ENCODE measurements around the gene XCL1.
A peak's percentile ranks its signal among the peaks of the same experiment; 100 is the strongest.

The XCL1 gene

DNA sequence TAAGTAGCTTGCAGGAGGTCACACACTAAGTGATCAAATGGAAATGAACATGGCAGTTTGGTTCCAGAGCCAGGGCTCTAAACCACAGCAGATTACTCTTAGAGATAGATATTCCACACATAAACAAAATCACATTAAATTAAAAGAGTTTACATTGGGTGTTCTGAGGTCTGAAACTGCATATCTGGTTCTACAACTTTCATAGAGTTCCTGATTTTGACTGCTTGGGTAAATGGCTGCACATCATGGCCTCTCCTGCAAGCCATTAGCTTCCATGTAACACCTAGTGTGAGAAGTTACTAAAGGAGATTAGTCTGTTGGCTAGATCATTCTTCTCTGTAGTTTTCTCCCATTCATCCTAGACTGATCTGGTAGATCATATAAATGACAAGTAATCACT lies 19.8 kb upstream of the XCL1 start:
- POLR2A ChIA-PET = no interaction called here
- TF ChIP-seq SP1 (IDR thresholded peaks at IDR 0.05) (no peak), L3MBTL2 (conservative IDR thresholded peaks at IDR 0.05) (no peak), SUZ12 (IDR thresholded peaks at IDR 0.05) (no peak), ARNT (IDR thresholded peaks at IDR 0.05) (no peak), FOXM1 (IDR thresholded peaks at IDR 0.05; ENCODE audit: borderline replicate concordance) (no peak)
- TF ChIP-seq, protein P1, sequence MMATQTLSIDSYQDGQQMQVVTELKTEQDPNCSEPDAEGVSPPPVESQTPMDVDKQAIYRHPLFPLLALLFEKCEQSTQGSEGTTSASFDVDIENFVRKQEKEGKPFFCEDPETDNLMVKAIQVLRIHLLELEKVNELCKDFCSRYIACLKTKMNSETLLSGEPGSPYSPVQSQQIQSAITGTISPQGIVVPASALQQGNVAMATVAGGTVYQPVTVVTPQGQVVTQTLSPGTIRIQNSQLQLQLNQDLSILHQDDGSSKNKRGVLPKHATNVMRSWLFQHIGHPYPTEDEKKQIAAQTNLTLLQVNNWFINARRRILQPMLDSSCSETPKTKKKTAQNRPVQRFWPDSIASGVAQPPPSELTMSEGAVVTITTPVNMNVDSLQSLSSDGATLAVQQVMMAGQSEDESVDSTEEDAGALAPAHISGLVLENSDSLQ (IDR thresholded peaks at IDR 0.05) = no peak
- no peak for DNase-seq (ENCODE audit: extremely low spot score)
- CTCF ChIA-PET = no interaction called here

DNA sequence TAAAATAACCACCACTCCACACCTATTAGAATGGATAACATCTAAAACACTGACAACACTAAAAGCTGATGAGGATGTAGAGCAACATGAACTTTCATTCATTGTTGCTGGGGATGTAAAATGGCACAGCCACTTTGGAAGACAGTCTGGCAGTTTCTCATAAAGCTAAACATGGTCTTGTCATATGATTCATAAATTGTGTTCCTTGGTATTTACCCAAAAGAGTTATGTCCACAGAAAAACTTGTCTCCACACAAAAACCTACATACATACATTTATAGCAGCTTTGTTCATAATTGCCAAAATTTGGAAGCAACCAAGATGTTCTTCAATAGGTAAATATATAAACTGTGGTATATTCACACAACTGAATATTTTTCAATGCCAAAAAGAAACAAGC lies 16.0 kb upstream of the XCL1 start:
- ChIA-PET POLR2A (no interaction called here), CTCF (interaction anchor here (0.7 kb wide), 1 partner anchor 120 kb away, joined by 4 read pairs; no protein-coding TSS in a partner anchor)
- TF ChIP-seq ZNF384 (IDR thresholded peaks at IDR 0.05) (no peak), SUZ12 (IDR thresholded peaks at IDR 0.05) (no peak), L3MBTL2 (conservative IDR thresholded peaks at IDR 0.05) (no peak), CTBP1 (IDR thresholded peaks at IDR 0.05; ENCODE audit: borderline replicate concordance) (no peak), FOXM1 (IDR thresholded peaks at IDR 0.05; ENCODE audit: borderline replicate concordance) (no peak), SP1 (IDR thresholded peaks at IDR 0.05) (no peak), HDGF (IDR thresholded peaks at IDR 0.05; ENCODE audit: borderline replicate concordance) (no peak), FOXA1 (IDR thresholded peaks at IDR 0.05) (no peak), NFRKB (IDR thresholded peaks at IDR 0.05) (no peak), ARNT (IDR thresholded peaks at IDR 0.05) (no peak), LEF1 (IDR thresholded peaks at IDR 0.05; ENCODE audit: borderline replicate concordance) (no peak), ELF4 (IDR thresholded peaks at IDR 0.05) (no peak), TARDBP (IDR thresholded peaks at IDR 0.05) (no peak), BHLHE40 (IDR thresholded peaks at IDR 0.05; ENCODE audit: borderline replicate concordance) (no peak)
- TF ChIP-seq, protein P1 (IDR thresholded peaks at IDR 0.05) = no peak
- no peak for DNase-seq (ENCODE audit: extremely low spot score)

DNA sequence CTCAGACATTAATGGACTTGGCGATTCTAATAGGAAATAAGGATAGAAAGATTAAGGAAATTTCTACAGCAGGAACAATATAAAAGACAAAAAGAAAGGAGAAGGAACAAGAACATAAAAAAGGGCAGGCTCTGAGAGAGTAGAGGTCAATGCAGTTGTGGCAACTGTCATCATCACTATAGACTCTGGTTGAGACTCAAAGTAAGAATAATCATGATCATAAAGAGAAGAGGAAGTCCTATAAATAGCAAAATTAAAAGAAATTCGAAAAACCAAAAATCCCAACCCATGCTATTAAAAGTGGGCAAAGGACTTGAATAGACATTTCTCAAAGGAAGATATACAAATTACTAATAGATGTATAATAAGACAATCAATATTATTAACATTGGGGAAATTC lies 14.4 kb upstream of the XCL1 start:
- ChIA-PET POLR2A (no interaction called here), CTCF (no interaction called here)
- TF ChIP-seq CTBP1 (IDR thresholded peaks at IDR 0.05; ENCODE audit: borderline replicate concordance) (no peak), L3MBTL2 (conservative IDR thresholded peaks at IDR 0.05) (no peak), LEF1 (IDR thresholded peaks at IDR 0.05; ENCODE audit: borderline replicate concordance) (no peak), ZNF384 (IDR thresholded peaks at IDR 0.05) (no peak), HDGF (IDR thresholded peaks at IDR 0.05; ENCODE audit: borderline replicate concordance) (no peak), FOXA1 (IDR thresholded peaks at IDR 0.05) (no peak), SP1 (IDR thresholded peaks at IDR 0.05) (no peak), NFRKB (IDR thresholded peaks at IDR 0.05) (no peak), SUZ12 (IDR thresholded peaks at IDR 0.05) (no peak), FOXK2 (IDR thresholded peaks at IDR 0.05) (no peak), TARDBP (IDR thresholded peaks at IDR 0.05) (no peak), FOXM1 (IDR thresholded peaks at IDR 0.05; ENCODE audit: borderline replicate concordance) (no peak), BHLHE40 (IDR thresholded peaks at IDR 0.05; ENCODE audit: borderline replicate concordance) (no peak)
- TF ChIP-seq, protein P1 (IDR thresholded peaks at IDR 0.05) = no peak
- DNase-seq (ENCODE audit: extremely low spot score) = no peak

DNA sequence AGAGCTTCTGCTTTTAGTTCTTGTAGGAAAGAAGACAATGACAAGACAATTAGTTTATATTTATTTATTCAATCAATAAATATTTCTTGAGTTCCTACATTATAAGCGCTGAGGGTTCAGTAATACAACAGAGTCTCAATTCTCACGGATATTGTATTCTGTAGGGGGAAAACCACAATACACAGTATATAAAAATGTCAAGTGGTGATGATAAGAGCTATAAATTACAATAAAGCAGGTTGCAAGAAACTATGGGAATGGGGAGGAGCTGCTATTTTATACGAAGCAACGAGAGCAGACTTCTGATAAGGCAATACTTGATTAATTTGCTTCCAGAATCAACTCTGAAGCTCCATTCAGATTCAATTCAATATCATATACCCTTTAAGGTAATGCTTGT lies 10.6 kb upstream of the XCL1 start:
- TF ChIP-seq, protein P1 (IDR thresholded peaks at IDR 0.05) = peak; percentile 51
- no peak for TF ChIP-seq SP1 (IDR thresholded peaks at IDR 0.05)
- no peak for TF ChIP-seq LEF1 (IDR thresholded peaks at IDR 0.05; ENCODE audit: borderline replicate concordance)
- POLR2A ChIA-PET = no interaction called here
- CTCF ChIA-PET = interaction anchor here (1.0 kb wide), 1 partner anchor 126 kb away, joined by 3 read pairs; no protein-coding TSS in a partner anchor
- peak; percentile 58 for DNase-seq (ENCODE audit: extremely low spot score)

DNA sequence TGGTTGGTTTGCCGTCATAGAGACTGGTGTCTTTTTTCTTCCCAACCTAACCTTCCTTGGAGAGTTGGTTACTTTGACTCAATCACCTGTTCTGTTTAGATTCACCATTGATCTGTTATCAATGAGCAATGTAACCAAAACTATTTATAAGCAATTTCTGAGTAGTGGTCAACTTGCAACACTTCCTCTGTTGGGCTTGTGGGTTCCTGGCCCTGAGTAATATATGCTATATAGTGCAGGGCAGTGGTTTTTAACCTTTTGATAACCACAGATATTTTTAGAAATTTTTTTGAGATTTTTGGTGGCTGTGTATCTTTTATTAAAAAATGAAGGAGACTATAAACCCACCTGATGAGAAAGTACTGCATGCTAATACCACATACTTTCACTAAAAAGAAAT lies 9.4 kb upstream of the XCL1 start:
- CTCF ChIA-PET = no interaction called here
- DNase-seq (ENCODE audit: extremely low spot score) = no peak
- TF ChIP-seq FOXA1 (IDR thresholded peaks at IDR 0.05) (no peak), ELF4 (IDR thresholded peaks at IDR 0.05) (no peak), BHLHE40 (IDR thresholded peaks at IDR 0.05; ENCODE audit: borderline replicate concordance) (no peak), ZNF384 (IDR thresholded peaks at IDR 0.05) (no peak), CTBP1 (IDR thresholded peaks at IDR 0.05; ENCODE audit: borderline replicate concordance) (no peak), HDGF (IDR thresholded peaks at IDR 0.05; ENCODE audit: borderline replicate concordance) (no peak), L3MBTL2 (conservative IDR thresholded peaks at IDR 0.05) (no peak), SUZ12 (IDR thresholded peaks at IDR 0.05) (no peak)
- POLR2A ChIA-PET = interaction anchor here (0.6 kb wide), 1 partner anchor 237 kb away, joined by 3 read pairs; no protein-coding TSS in a partner anchor

DNA sequence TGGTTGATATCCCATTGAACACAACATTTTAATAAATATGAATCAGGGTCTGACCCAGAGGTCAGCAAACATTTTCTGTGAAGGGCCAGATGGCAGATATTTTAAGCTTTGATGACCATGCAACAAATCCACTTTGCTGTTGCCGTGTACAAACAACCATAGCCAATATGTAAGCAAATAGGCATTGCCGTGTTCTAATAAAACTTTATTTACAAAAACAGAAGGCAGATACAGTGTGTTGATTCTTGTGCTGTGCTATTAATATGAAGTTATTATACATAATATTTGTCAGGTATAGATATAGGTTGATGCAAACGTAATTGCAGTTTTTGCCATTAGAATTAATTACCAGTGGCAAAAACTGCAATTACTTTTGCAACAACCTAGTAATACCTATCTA lies 8.8 kb upstream of the XCL1 start:
- DNase-seq (ENCODE audit: extremely low spot score) = no peak
- TF ChIP-seq ELF4 (IDR thresholded peaks at IDR 0.05) = no peak
- TF ChIP-seq L3MBTL2 (conservative IDR thresholded peaks at IDR 0.05) = no peak
- no peak for TF ChIP-seq SUZ12 (IDR thresholded peaks at IDR 0.05)
- no peak for TF ChIP-seq FOXA1 (IDR thresholded peaks at IDR 0.05)
- no peak for TF ChIP-seq ZNF384 (IDR thresholded peaks at IDR 0.05)
- TF ChIP-seq FOXK2 (IDR thresholded peaks at IDR 0.05) = no peak
- TF ChIP-seq ARNT (IDR thresholded peaks at IDR 0.05) = no peak
- no peak for TF ChIP-seq BHLHE40 (IDR thresholded peaks at IDR 0.05; ENCODE audit: borderline replicate concordance)
- no peak for TF ChIP-seq LEF1 (IDR thresholded peaks at IDR 0.05; ENCODE audit: borderline replicate concordance)
- no peak for TF ChIP-seq TARDBP (IDR thresholded peaks at IDR 0.05)
- TF ChIP-seq, protein P1 (IDR thresholded peaks at IDR 0.05) = no peak
- TF ChIP-seq FOXM1 (IDR thresholded peaks at IDR 0.05; ENCODE audit: borderline replicate concordance) = no peak
- no peak for TF ChIP-seq SP1 (IDR thresholded peaks at IDR 0.05)
- no peak for TF ChIP-seq HDGF (IDR thresholded peaks at IDR 0.05; ENCODE audit: borderline replicate concordance)
- TF ChIP-seq NFRKB (IDR thresholded peaks at IDR 0.05) = no peak
- no peak for TF ChIP-seq CTBP1 (IDR thresholded peaks at IDR 0.05; ENCODE audit: borderline replicate concordance)
- ChIA-PET POLR2A (interaction anchor here (0.6 kb wide), 1 partner anchor 237 kb away, joined by 3 read pairs; no protein-coding TSS in a partner anchor), CTCF (no interaction called here)

All from HEK293T (cell line).